ENCODE measurements around the gene TMEM63A. TPM values are rescaled to one million over a fixed set of nuclear protein-coding genes. Genes with fewer than 3 reads are reported as not detected.

TMEM63A gene
- total RNA-seq, 2 donors from 2014 or later = 16.0 to 19.0 TPM

DNA sequence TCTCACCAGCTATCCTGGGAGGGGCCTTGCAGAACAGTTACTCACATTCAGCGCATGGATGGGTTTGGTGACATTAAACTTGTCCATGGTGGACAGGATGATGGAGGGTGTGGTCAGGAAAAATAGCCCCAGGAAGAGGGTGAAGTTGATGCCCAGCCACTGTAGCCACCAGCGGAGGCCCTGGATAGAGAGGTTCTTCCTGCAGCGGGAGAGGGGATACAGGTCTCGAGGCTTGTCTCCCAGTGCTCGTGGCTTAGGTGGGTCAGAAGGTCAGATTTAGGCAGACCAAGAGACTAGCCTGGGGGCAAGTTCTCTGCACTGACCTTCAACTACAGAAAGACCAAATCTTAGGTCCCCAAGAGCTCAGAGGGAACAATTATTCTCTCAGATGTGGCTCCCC, 23.0 kb downstream of the TMEM63A start:
- H3K27me3 ChIP-seq = no peaks in the 10 kb centered on the region
- H3K36me3 ChIP-seq = peaks cover 72% of the 10 kb centered on the region
- H3K9me3 ChIP-seq = no peaks in the 10 kb centered on the region
- H3K4me3 ChIP-seq = no peak overlapping the region
- no peak for TF ChIP-seq CTCF (IDR thresholded peaks at IDR 0.05)
- no peak overlapping the region for H3K27ac ChIP-seq
- no peak for DNase-seq (ENCODE audit: low spot score)
- no peaks in the 10 kb centered on the region for H3K4me1 ChIP-seq

DNA sequence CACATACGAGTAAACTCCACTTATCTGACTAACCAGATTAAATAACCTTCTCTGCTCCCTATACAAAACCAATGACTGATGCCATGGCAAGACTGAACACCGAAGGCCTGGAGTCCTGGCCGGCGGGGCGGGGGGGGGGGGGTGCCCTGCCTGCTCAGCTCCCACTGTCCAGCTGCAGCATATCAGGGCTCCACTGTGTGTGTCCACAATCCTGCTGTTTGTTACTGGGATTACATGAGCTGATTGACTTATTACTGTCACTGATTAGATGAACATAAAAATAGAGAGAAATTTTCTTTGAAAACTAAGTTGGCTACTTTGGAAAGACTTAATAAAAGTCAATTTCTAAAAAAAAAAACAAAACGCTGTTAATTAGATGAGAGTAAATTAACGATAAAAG, 24.9 kb downstream of the TMEM63A start:
- no peak for TF ChIP-seq CTCF (IDR thresholded peaks at IDR 0.05)
- no peak overlapping the region for H3K27ac ChIP-seq
- DNase-seq (ENCODE audit: low spot score) = no peak
- peaks cover 74% of the 10 kb centered on the region for H3K36me3 ChIP-seq
- no peaks in the 10 kb centered on the region for H3K27me3 ChIP-seq
- H3K4me3 ChIP-seq = no peak overlapping the region
- H3K4me1 ChIP-seq = no peaks in the 10 kb centered on the region
- H3K9me3 ChIP-seq = no peaks in the 10 kb centered on the region

GRCh38 chr1:225855503-225856300, 26.5 kb downstream of the TMEM63A start:
- no peak overlapping the region for H3K4me3 ChIP-seq
- H3K27ac ChIP-seq = no peak overlapping the region
- H3K4me1 ChIP-seq = no peaks in the 10 kb centered on the region
- TF ChIP-seq CTCF (IDR thresholded peaks at IDR 0.05) = no peak
- no peak for DNase-seq (ENCODE audit: low spot score)
- peaks cover 60% of the 10 kb centered on the region for H3K36me3 ChIP-seq
- H3K27me3 ChIP-seq = no peaks in the 10 kb centered on the region
- H3K9me3 ChIP-seq = no peaks in the 10 kb centered on the region

DNA sequence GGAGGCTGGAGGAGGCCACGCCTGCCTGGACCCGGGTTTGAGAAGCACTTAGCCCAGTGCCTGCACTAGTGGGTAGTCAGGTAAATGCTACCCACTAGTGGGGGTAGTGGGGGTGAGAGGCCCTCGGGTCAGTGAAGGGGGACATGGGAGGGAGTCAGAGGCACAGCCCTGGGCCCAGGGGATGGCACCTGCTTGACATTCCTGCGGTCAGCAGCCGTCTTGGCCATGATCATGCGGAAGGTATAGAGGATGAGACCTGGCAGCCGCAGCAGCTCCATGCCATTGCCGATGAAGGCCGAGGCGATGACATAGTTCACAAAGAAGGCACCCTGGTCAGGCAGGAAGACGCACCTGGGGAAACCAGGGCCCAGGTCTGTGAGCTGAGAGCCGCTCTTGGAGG, 28.7 kb downstream of the TMEM63A start:
- H3K27ac ChIP-seq = no peak overlapping the region
- H3K36me3 ChIP-seq = peaks cover 40% of the 10 kb centered on the region
- H3K27me3 ChIP-seq = no peaks in the 10 kb centered on the region
- H3K4me3 ChIP-seq = no peak overlapping the region
- DNase-seq (ENCODE audit: low spot score) = no peak
- TF ChIP-seq CTCF (IDR thresholded peaks at IDR 0.05) = no peak
- H3K4me1 ChIP-seq = peaks cover 0 to 12% of the 10 kb centered on the region in 2 donors
- H3K9me3 ChIP-seq = no peaks in the 10 kb centered on the region

GRCh38 chr1:225852413-225853124, 29.6 kb downstream of the TMEM63A start:
- no peak for TF ChIP-seq CTCF (IDR thresholded peaks at IDR 0.05)
- H3K9me3 ChIP-seq = no peaks in the 10 kb centered on the region
- peaks cover 39% of the 10 kb centered on the region for H3K36me3 ChIP-seq
- no peaks in the 10 kb centered on the region for H3K27me3 ChIP-seq
- no peak overlapping the region for H3K27ac ChIP-seq
- no peak for DNase-seq (ENCODE audit: low spot score)
- H3K4me1 ChIP-seq = peaks cover 0 to 21% of the 10 kb centered on the region in 2 donors
- no peak overlapping the region for H3K4me3 ChIP-seq
